HG03045 (cell line): ENCODE measurements around the gene HDLBP.
"Not testable (repeated sequence)": the region's sequence is repeated elsewhere in the genome, so short reads cannot be mapped to it uniquely, and the experiment has no call there.

ENCODE experiments used
- ATAC-seq: cut with Tn5 transposase; IDR thresholded peaks from one replicate; pipeline ENCODE4 v1.9.1; 2021; ENCODE audit warnings: mild to moderate bottlenecking, moderate library complexity; ENCODE audit not compliant: unreplicated experiment

The HDLBP gene

GRCh38 chr2:241330616-241330981 is 15.1 kb upstream of the HDLBP start:
- no peak for ATAC-seq

GRCh38 chr2:241329669-241330615 is 14.5 kb upstream of the HDLBP start:
- no peak for ATAC-seq

DNA sequence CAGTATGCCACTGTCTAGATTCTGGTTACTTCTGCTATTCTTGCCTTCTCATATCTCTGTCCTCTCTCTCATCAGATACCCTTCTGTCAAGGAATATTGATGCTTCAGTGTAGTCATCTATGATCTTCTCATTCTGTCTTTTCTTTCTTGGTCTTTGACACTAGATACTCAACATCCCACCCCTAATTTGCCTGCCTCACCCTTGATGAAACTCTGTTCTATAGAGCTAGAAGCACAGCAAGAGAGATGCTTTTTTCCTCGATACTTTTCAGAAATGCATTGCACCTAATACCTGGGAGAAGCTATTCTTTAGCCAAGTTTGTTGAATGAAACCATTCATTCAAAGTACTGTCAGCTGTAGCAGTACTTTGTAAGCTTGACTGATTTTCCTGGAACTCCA is 9.8 kb upstream of the HDLBP start:
- no peak for ATAC-seq

DNA sequence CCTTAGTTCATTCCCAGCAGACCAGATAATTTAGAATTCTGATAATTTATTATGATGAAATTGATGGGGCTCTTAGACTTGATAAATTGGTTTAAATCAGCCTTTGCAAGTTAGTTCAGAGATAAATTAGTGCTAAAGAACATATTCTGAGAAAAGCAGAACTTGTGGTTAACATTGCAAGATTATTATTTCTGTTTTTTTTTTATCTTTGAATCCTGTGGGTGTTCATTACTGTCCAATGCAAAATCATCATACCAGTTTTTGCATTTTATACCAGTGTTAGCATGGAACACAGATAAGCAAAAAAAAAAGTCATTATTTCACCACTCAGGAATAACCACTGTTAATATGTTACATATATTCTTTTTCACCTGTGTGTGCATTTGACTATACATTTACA is 9.3 kb upstream of the HDLBP start:
- no peak for ATAC-seq

GRCh38 chr2:241323778-241324177 is 8.3 kb upstream of the HDLBP start:
- ATAC-seq = no peak

DNA sequence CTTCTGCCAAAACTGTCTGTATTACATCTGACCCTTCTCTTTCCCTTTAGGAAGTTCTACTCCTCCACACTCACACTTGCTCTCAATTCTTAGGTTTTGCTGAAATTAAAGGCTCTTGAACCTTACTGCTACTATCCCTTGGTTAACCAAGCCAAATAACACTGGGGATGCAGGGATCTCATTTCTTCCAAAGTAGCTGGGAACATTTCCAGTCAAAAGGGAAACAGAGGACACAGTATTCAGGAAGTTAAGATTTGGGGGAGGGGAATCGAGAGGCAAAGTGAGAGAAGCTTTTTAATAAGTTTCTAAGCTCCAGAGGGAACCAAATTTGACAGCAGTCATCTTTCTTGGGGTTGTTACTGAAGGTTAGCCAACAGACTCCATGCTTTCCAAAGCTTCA is 6.4 kb upstream of the HDLBP start:
- no peak for ATAC-seq

- no peak for ATAC-seq
Measured at GRCh38 chr2:241321033-241321432, 5.6 kb upstream of the HDLBP start.

DNA sequence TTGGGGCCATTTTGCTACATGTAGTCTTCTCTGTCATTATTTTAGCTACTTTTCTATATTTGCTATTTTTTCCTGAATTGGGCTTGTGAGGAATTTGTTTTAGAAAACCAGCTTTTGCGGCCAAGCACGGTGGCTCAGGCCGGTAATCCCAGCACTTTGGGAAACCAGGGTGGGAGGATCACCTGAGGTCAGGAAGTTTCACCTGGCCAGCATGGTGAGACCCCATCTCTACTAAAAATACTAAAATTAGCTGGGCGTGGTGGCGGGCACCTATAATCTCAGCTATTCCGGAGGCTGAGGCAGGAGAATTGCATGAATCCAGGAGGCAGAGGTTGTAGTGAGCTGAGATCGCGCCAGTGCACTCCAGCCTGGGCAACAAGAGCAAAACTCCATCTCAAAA is 4.9 kb upstream of the HDLBP start:
- ATAC-seq = no peak

DNA sequence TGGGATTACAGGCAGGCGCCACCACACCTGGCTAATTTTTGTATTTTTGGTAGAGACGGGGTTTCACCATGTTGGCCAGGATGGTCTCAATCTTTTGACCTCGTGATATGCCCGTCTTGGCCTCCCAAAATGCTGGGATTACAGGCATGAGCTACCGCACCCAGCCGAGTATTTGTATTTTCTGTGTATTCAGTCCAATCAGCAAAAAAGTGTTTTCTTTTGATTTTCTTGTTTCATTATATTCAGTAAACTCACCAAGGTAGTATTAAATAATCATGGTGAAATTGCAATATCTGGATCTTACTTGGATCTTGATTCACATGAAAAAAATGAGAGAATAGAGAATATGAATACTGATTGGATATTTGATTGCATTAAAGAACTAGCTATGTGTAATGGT is 3.4 kb upstream of the HDLBP start:
- not testable (repeated sequence) for ATAC-seq

DNA sequence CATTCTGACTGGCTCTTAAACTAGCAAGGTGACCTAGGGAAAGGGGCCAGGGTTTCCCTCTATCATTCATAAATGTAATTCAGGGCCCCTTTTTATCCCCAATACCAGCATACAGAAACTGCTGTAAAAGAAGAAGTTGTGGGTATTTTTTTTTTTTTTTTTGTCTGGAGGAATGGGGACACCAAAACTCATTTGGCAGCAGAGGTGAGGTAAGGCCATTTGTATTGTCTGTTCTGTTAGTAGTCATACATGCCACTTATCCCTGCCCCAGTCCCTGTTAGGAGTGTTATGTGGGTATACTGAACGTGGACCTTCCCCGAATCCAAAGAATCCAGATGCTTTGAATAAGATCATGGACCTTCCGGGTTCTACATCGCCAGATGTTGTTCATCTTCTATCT is 1.9 kb upstream of the HDLBP start:
- ATAC-seq = no peak

DNA sequence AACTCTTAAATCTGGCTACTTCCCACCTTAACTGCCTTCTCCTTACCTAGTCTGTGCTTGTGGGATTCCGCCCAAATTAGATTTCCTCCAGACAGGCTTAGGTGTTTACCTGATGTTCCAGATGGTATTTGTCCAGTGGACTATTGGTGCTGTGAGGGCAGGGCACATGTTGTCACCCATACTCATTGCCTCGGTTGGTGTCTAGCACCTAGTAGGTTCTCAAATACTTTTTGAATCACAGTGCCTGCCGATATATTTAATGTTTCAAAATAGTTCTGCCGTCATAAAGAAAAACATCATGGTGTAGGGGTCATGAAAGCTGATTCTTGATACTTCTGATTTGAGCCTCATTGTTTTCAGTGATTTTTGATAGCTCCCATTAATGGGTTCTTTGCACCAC is 1.4 kb upstream of the HDLBP start:
- no peak for ATAC-seq

- ATAC-seq = peak; percentile 41
Measured at GRCh38 chr2:241315879-241316631, 583 bp upstream of the HDLBP start, which contains the start of gene SEPTIN2. Gene SEPTIN2 (plus strand): TSS chr2:241315925. CDS start chr2:241324233, 8,308 bp downstream.

GRCh38 chr2:241314226-241315092 is 1.0 kb downstream of the HDLBP start:
- no peak for ATAC-seq

GRCh38 chr2:241313543-241314095 is 1.9 kb downstream of the HDLBP start:
- ATAC-seq = no peak

GRCh38 chr2:241312082-241312481 is 3.4 kb downstream of the HDLBP start:
- ATAC-seq = no peak

GRCh38 chr2:241310917-241311566 is 4.4 kb downstream of the HDLBP start:
- no peak for ATAC-seq

GRCh38 chr2:241309684-241310117 is 5.8 kb downstream of the HDLBP start:
- ATAC-seq = no peak

DNA sequence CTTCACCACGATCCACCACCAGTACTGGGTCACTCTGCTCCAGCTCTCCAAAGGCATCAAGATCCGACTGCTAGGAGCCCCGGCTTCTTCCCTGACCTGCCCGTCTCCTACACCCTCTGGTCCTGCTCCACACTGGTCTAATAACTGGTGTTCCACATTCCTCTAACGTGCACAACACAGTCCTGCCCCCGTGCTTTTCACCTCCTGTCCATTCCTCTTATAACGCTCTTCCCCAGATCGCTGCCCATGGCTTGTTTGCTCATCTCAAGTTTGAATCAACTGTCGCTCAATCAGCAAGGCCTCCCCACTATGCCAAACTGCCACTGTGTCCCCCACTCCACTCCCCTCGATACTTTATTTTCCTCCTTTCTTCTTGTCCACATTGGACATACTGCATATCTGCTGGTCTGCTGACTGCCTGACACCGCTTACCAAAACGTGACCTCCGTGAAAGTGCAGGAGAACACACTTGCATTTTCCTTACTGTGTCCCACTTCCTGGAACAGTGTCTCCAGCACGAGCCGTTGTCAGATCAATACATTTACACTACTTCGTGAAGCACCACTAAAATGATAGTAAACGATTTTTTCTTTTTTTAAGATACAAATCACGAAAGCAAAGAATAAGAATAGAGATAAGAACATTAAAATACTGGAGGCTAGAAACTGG is 6.5 kb downstream of the HDLBP start:
- no peak for ATAC-seq

GRCh38 chr2:241308267-241308666 is 7.2 kb downstream of the HDLBP start:
- ATAC-seq = no peak

DNA sequence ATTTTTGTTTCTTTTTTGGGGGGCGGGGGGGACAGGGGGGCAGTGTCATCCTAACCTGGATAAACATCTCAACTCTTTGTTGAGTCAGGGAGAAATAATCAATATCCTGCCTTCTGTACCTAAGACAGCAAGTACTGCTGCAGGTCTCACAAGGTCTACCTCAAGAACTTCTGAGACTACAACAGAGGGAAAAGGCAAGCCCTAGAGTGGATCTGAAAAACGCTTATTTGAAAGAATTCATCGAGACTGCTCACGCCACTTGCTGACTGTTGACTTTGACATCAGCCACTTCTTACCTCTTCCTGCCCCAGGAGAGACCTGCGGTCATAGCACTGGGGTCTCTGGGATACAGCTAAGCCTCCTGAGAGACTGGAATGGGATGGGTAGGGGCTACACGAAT is 8.4 kb downstream of the HDLBP start:
- no peak for ATAC-seq
